Measurements from ENCODE around the gene PPP1R9A.

Gene PPP1R9A

GRCh38 chr7:95204618-95205017 is 297.2 kb downstream of the PPP1R9A start:
- no peak for ATAC-seq
- H3K4me1 Mint-ChIP-seq: no peaks in the 10 kb centered on the region

DNA sequence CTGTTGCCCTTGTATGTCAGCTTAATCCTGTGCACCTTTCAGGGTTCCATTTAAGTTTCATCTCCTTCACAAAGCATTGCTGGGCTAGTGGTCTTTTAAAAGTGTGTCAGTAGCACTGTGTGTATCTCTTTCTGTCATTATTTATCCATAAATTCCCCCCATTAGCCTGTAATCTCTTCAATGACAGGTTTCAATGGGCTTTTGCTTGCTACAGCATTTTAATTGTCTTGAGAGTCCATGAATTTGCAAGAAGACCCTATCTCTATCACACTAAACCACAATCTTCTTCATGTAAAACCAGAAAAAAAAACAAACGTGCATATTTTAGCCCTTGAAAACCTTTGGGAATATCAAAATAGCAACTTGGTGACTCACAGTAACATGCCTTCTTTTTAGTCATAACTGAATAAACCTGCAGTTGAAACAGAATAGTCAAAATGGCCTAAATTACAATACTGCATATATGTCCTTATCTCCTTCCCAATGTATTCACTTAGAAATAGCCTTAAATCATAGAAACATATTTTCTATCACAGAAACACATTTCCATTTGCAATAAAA is 298.4 kb downstream of the PPP1R9A start:
- peaks cover 11% of the 10 kb centered on the region for H3K27me3 Mint-ChIP-seq
- H3K4me3 Mint-ChIP-seq: no peak overlapping the region

More at GRCh38 chr7:95204618-95205017, 297.2 kb downstream of the PPP1R9A start:
- no peaks in the 10 kb centered on the region for H3K9me3 Mint-ChIP-seq
- H3K27me3 Mint-ChIP-seq: peaks cover 11% of the 10 kb centered on the region
- no peaks in the 10 kb centered on the region for H3K36me3 Mint-ChIP-seq
- H3K27ac Mint-ChIP-seq: no peak overlapping the region
- H3K4me3 Mint-ChIP-seq: no peak overlapping the region

GRCh38 chr7:95209276-95209675 is 301.9 kb downstream of the PPP1R9A start:
- Mint-ChIP-seq H3K4me1 (no peaks in the 10 kb centered on the region), H3K36me3 (no peaks in the 10 kb centered on the region), H3K9me3 (no peaks in the 10 kb centered on the region), H3K4me3 (no peak overlapping the region), H3K27me3 (peaks cover 10% of the 10 kb centered on the region), H3K27ac (no peak overlapping the region)
- ATAC-seq: no peak

More for the DNA sequence above, 298.4 kb downstream of the PPP1R9A start:
- Mint-ChIP-seq H3K9me3 (no peaks in the 10 kb centered on the region), H3K27ac (no peak overlapping the region), H3K4me1 (no peaks in the 10 kb centered on the region), H3K36me3 (no peaks in the 10 kb centered on the region)
- no peak for ATAC-seq

GRCh38 chr7:95209788-95210187 is 302.4 kb downstream of the PPP1R9A start:
- H3K4me3 Mint-ChIP-seq: no peak overlapping the region
- no peaks in the 10 kb centered on the region for H3K4me1 Mint-ChIP-seq
- H3K36me3 Mint-ChIP-seq: no peaks in the 10 kb centered on the region
- no peak for ATAC-seq
- no peaks in the 10 kb centered on the region for H3K9me3 Mint-ChIP-seq
- H3K27me3 Mint-ChIP-seq: peaks cover 5% of the 10 kb centered on the region
- H3K27ac Mint-ChIP-seq: no peak overlapping the region

DNA sequence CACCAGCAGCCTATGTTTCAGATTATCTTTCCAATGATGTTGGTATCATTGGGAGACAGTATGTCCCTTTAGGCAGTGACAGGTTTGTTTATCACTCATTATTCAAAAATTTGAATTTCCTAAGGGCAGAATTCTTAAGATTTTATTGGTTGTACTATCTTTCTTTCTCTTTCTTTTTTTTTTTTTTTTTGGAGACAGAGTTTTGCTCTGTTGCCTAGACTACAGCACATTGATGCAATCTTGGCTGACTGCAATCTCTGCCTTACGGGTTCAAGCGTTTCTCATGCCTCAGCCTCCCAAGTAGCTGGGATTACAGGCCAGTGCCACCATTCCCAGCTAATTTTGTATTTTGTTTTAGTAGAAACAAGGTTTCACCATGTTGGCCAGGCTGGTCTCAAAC is 305.8 kb downstream of the PPP1R9A start:
- Mint-ChIP-seq H3K27me3 (no peaks in the 10 kb centered on the region), H3K27ac (no peak overlapping the region), H3K9me3 (no peaks in the 10 kb centered on the region)

DNA sequence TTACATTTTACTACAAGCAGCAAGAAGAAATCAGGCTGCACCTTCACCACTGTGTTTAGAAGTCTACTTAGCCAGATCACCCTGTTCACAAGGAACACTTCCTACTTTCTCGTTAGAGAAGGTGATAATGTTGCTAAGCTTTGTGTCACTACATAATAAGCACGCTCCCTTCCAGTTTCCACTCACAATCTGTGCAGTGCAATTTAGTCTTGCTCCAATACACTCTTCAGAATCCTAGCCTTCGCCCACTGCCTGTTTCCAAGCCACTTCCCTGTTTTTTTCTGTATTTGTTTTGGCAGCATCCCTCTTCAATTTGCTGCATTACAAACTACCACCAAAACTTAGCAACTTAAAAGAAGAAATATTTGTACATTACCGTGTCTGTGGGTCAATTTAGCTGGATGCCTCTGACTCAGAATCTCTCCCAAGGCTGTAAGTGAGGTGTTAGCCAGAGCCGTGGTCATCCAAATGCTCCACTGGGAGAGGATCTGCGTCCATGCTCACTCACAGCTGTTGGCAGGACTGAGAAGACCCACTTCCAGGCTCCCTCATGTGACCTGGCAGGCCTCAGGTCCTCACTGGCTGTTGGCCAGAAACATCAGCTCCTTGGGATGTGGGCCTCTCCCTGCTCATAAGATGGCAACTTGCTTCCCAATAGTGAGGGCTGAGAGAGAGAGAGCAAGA is 306.6 kb downstream of the PPP1R9A start:
- H3K4me3 Mint-ChIP-seq: no peak overlapping the region
- H3K27me3 Mint-ChIP-seq: no peaks in the 10 kb centered on the region
- no peaks in the 10 kb centered on the region for H3K4me1 Mint-ChIP-seq
- no peak for ATAC-seq
- no peaks in the 10 kb centered on the region for H3K9me3 Mint-ChIP-seq
- H3K36me3 Mint-ChIP-seq: no peaks in the 10 kb centered on the region
- H3K27ac Mint-ChIP-seq: no peak overlapping the region

More for the DNA sequence above, 305.8 kb downstream of the PPP1R9A start:
- Mint-ChIP-seq H3K4me1 (no peaks in the 10 kb centered on the region), H3K4me3 (no peak overlapping the region), H3K36me3 (no peaks in the 10 kb centered on the region)
- no peak for ATAC-seq

DNA sequence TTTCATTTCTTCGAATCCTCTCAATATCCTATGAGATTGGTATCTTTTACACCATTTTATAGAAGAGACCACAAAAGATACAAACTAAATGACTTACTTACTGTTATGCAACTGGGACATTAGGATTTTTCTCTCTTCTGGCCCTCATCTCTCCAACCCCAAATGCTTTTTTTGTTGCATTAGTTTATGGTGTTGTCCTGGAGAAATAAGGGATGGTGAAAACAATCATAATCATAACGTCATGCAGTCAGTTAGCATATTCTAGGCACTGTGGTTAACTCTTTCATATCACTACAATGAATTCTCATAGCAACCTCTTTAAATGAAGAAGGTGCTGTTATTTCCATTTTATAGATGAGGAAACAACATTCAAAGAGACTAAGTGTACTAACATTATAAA is 312.3 kb downstream of the PPP1R9A start:
- ATAC-seq: no peak
- no peaks in the 10 kb centered on the region for H3K4me1 Mint-ChIP-seq
- H3K27me3 Mint-ChIP-seq: peaks cover 7% of the 10 kb centered on the region
- no peaks in the 10 kb centered on the region for H3K9me3 Mint-ChIP-seq
- H3K4me3 Mint-ChIP-seq: no peak overlapping the region
- no peaks in the 10 kb centered on the region for H3K36me3 Mint-ChIP-seq
- no peak overlapping the region for H3K27ac Mint-ChIP-seq

GRCh38 chr7:95220328-95220727 is 312.9 kb downstream of the PPP1R9A start:
- no peaks in the 10 kb centered on the region for H3K9me3 Mint-ChIP-seq
- H3K4me1 Mint-ChIP-seq: no peaks in the 10 kb centered on the region
- no peak overlapping the region for H3K4me3 Mint-ChIP-seq
- peaks cover 9% of the 10 kb centered on the region for H3K27me3 Mint-ChIP-seq
- ATAC-seq: no peak
- no peak overlapping the region for H3K27ac Mint-ChIP-seq
- no peaks in the 10 kb centered on the region for H3K36me3 Mint-ChIP-seq

- no peaks in the 10 kb centered on the region for H3K9me3 Mint-ChIP-seq
- no peak for ATAC-seq
- peaks cover 32% of the 10 kb centered on the region for H3K27me3 Mint-ChIP-seq
- no peaks in the 10 kb centered on the region for H3K36me3 Mint-ChIP-seq
- no peak overlapping the region for H3K27ac Mint-ChIP-seq
- H3K4me1 Mint-ChIP-seq: no peaks in the 10 kb centered on the region
- no peak overlapping the region for H3K4me3 Mint-ChIP-seq
These were observed 317.9 kb downstream of the PPP1R9A start for GRCh38 chr7:95225301-95225700.

- H3K27ac Mint-ChIP-seq: no peak overlapping the region
- peaks cover 33% of the 10 kb centered on the region for H3K27me3 Mint-ChIP-seq
- H3K36me3 Mint-ChIP-seq: no peaks in the 10 kb centered on the region
- ATAC-seq: no peak
- no peaks in the 10 kb centered on the region for H3K9me3 Mint-ChIP-seq
- H3K4me3 Mint-ChIP-seq: no peak overlapping the region
- H3K4me1 Mint-ChIP-seq: no peaks in the 10 kb centered on the region
These were observed 321.9 kb downstream of the PPP1R9A start for GRCh38 chr7:95229301-95229700.

- peaks cover 2% of the 10 kb centered on the region for H3K9me3 Mint-ChIP-seq
- no peak overlapping the region for H3K27ac Mint-ChIP-seq
- ATAC-seq: no peak
These were observed 331.0 kb downstream of the PPP1R9A start for GRCh38 chr7:95238252-95238943.

GRCh38 chr7:95240921-95241320 is 333.5 kb downstream of the PPP1R9A start:
- H3K36me3 Mint-ChIP-seq: no peaks in the 10 kb centered on the region
- no peak overlapping the region for H3K27ac Mint-ChIP-seq
- no peak for ATAC-seq

More at GRCh38 chr7:95238252-95238943, 331.0 kb downstream of the PPP1R9A start:
- Mint-ChIP-seq H3K36me3 (no peaks in the 10 kb centered on the region), H3K27me3 (no peaks in the 10 kb centered on the region), H3K4me3 (no peak overlapping the region), H3K4me1 (no peaks in the 10 kb centered on the region)

DNA sequence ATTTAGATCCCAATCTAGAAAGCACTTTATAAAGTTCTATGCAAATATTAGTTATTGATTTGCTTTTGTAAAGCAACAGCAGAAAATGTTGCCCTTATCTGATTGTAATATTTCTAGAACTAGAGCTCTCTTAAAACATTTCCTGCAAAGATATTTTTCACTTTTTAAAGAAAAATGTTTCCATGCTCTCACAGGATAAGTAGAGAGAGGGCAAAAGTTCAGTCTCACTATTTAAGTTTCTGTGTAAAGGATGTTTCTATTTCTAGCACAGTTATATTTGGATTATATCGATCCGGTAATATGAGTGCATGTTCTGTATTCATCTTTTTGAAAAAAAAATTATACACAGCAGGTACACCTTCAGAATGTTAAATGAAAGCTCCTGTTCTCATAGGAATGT is 334.9 kb downstream of the PPP1R9A start:
- Mint-ChIP-seq H3K27me3 (no peaks in the 10 kb centered on the region), H3K9me3 (no peaks in the 10 kb centered on the region), H3K36me3 (no peaks in the 10 kb centered on the region), H3K4me1 (no peaks in the 10 kb centered on the region), H3K4me3 (no peak overlapping the region), H3K27ac (no peak overlapping the region)
- ATAC-seq: no peak

More at GRCh38 chr7:95240921-95241320, 333.5 kb downstream of the PPP1R9A start:
- no peaks in the 10 kb centered on the region for H3K27me3 Mint-ChIP-seq
- no peak overlapping the region for H3K4me3 Mint-ChIP-seq
- H3K4me1 Mint-ChIP-seq: no peaks in the 10 kb centered on the region
- no peaks in the 10 kb centered on the region for H3K9me3 Mint-ChIP-seq

- H3K27ac Mint-ChIP-seq: no peak overlapping the region
- ATAC-seq: no peak
- H3K27me3 Mint-ChIP-seq: no peaks in the 10 kb centered on the region
- no peaks in the 10 kb centered on the region for H3K4me1 Mint-ChIP-seq
- no peaks in the 10 kb centered on the region for H3K9me3 Mint-ChIP-seq
- no peak overlapping the region for H3K4me3 Mint-ChIP-seq
- H3K36me3 Mint-ChIP-seq: no peaks in the 10 kb centered on the region
These were observed 337.2 kb downstream of the PPP1R9A start for GRCh38 chr7:95244616-95245015.

DNA sequence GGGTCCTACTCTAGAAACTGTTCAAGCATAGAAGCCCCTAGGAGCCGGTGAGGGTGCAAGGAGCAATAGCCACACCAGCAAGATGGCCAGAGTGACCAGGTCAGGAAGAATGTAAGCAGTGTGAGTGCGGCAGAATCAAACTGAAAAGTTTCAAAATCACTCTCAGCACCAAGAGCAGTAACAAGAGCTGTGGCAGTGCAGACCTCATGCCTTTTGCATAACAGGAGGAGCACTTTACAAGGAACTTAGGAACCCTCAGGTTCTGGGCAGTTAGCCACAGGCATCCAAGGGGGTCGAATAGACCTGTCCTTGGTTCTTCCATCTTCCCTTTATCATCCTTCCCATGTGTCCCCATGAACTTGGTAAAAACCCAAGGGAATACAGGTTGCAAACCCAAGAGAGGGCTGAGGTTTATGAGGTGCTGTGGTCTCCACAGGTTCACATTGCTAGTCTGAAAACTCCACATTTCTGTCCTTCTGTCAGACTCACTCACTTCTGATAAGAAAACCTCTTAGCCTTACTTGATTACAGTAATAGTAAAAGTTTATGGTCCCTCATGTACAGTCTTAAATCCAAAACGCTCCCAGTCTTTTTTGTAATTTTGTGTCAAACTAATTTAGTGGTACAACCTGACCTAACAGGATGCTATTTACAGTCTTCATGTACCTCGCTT is 338.6 kb downstream of the PPP1R9A start:
- no peak for ATAC-seq
- Mint-ChIP-seq H3K36me3 (no peaks in the 10 kb centered on the region), H3K27me3 (no peaks in the 10 kb centered on the region), H3K4me3 (no peak overlapping the region), H3K4me1 (no peaks in the 10 kb centered on the region), H3K27ac (no peak overlapping the region), H3K9me3 (no peaks in the 10 kb centered on the region)

All from stimulated activated memory B cell treated with anti-CD40 and anti-IgM and Interleukin-4, amounts not matched to agents 10 μg/mL and 1 μg/mL and 100 μg/mL, for 72 hours (primary cell).